Mucosa of stomach (tissue), 1 donor: ENCODE results near the gene PDIA2.
"Not testable (repeated sequence)": the region's sequence is repeated elsewhere in the genome, so short reads cannot be mapped to it uniquely, and the experiment has no call there.

Experiments used
- H3K27me3 ChIP-seq: one replicate; pipeline ENCODE4 v1.7.0; 2013; ENCODE audit warnings: mild to moderate bottlenecking, low read length; ENCODE audit not compliant: control insufficient read depth, insufficient read depth
- H3K36me3 ChIP-seq: one replicate; pipeline ENCODE4 v1.7.0; 2013; ENCODE audit warnings: low read length; ENCODE audit not compliant: control insufficient read depth, insufficient read depth
- H3K4me1 ChIP-seq: one replicate; pipeline ENCODE4 v1.7.0; 2013; ENCODE audit warnings: mild to moderate bottlenecking, low read length; ENCODE audit not compliant: control insufficient read depth, insufficient read depth
- H3K4me3 ChIP-seq: one replicate; pipeline ENCODE4 v1.7.0; 2013; ENCODE audit warnings: low read length
- H3K9ac ChIP-seq: one replicate; pipeline ENCODE4 v1.7.0; 2013; ENCODE audit warnings: mild to moderate bottlenecking, low read length, moderate library complexity
- H3K9me3 ChIP-seq: one replicate; pipeline ENCODE4 v1.7.0; 2013; ENCODE audit warnings: mild to moderate bottlenecking, low read length, moderate library complexity; ENCODE audit not compliant: control insufficient read depth
- donor health status: Pancreatic carcinoma.

PDIA2 gene

GRCh38 chr16:316741-317464 is 33.9 kb downstream of the PDIA2 start:
- Histone ChIP-seq H3K4me3 (no peak overlapping the region), H3K9ac (no peak overlapping the region), H3K4me1 (no peaks in the 10 kb centered on the region), H3K27me3 (no peaks in the 10 kb centered on the region), H3K9me3 (no peaks in the 10 kb centered on the region), H3K36me3 (peaks cover 15% of the 10 kb centered on the region)

DNA sequence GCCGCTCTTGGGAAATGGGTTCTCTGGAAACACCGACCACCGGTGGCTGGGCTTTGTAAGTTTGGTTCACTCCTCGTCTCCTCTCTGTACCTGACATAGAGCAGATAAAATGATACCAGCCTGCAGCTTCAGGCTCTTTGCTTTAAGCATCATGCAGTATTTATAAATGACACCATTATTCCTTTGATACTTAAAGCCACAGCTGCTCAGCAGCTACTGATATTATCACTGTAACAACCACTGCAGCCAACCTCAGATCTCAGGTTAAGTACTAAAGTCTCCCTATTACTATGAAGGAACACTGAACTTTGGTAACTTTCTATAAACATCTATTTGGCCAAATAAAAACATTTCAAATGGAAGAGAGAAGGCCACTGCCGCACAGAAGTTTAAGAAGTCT is 34.6 kb downstream of the PDIA2 start:
- Histone ChIP-seq H3K9me3 (no peaks in the 10 kb centered on the region), H3K27me3 (no peaks in the 10 kb centered on the region), H3K4me3 (no peak overlapping the region), H3K36me3 (peaks cover 15% of the 10 kb centered on the region), H3K9ac (no peak overlapping the region), H3K4me1 (no peaks in the 10 kb centered on the region)

- H3K36me3 ChIP-seq, result peaks cover 7% of the 10 kb centered on the region
- no peaks in the 10 kb centered on the region for H3K9me3 ChIP-seq
- H3K4me1 ChIP-seq, result no peaks in the 10 kb centered on the region
- H3K27me3 ChIP-seq, result no peaks in the 10 kb centered on the region
- H3K4me3 ChIP-seq, result no peak overlapping the region
- H3K9ac ChIP-seq, result no peak overlapping the region
These were observed 35.7 kb downstream of the PDIA2 start for GRCh38 chr16:318628-319027.

- H3K27me3 ChIP-seq, result no peaks in the 10 kb centered on the region
- peaks cover 15% of the 10 kb centered on the region for H3K4me1 ChIP-seq
- no peaks in the 10 kb centered on the region for H3K36me3 ChIP-seq
- no peaks in the 10 kb centered on the region for H3K9me3 ChIP-seq
- H3K9ac ChIP-seq, result no peak overlapping the region
- no peak overlapping the region for H3K4me3 ChIP-seq
These were observed 37.2 kb downstream of the PDIA2 start for GRCh38 chr16:320206-320605.

- no peaks in the 10 kb centered on the region for H3K36me3 ChIP-seq
- H3K4me1 ChIP-seq, result peaks cover 27% of the 10 kb centered on the region
- H3K27me3 ChIP-seq, result no peaks in the 10 kb centered on the region
- H3K9me3 ChIP-seq, result no peaks in the 10 kb centered on the region
- no peak overlapping the region for H3K4me3 ChIP-seq
- H3K9ac ChIP-seq, result no peak overlapping the region
These were observed 38.6 kb downstream of the PDIA2 start for GRCh38 chr16:321532-321931.

GRCh38 chr16:322476-323143 is 39.6 kb downstream of the PDIA2 start:
- H3K4me3 ChIP-seq, result no peak overlapping the region

DNA sequence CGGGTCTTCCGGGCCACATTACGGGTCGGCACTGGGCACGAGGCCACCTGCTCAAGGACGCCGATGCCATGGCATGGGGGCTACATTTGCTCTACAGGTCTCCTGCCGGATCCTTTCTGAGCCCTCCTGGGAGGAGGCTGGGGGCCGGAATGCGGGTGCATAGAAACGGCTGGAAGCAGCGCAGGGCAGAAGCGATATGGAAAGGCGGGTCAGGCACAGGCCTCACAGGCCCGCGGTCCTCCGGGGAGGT is 41.2 kb downstream of the PDIA2 start:
- H3K4me3 ChIP-seq, result no peak overlapping the region
- no peak overlapping the region for H3K9ac ChIP-seq
- peaks cover 41% of the 10 kb centered on the region for H3K4me1 ChIP-seq
- H3K36me3 ChIP-seq, result no peaks in the 10 kb centered on the region
- H3K9me3 ChIP-seq, result no peaks in the 10 kb centered on the region
- no peaks in the 10 kb centered on the region for H3K27me3 ChIP-seq

More at GRCh38 chr16:322476-323143, 39.6 kb downstream of the PDIA2 start:
- Histone ChIP-seq H3K9ac (no peak overlapping the region), H3K27me3 (no peaks in the 10 kb centered on the region), H3K9me3 (no peaks in the 10 kb centered on the region), H3K4me1 (peaks cover 35% of the 10 kb centered on the region), H3K36me3 (no peaks in the 10 kb centered on the region)

DNA sequence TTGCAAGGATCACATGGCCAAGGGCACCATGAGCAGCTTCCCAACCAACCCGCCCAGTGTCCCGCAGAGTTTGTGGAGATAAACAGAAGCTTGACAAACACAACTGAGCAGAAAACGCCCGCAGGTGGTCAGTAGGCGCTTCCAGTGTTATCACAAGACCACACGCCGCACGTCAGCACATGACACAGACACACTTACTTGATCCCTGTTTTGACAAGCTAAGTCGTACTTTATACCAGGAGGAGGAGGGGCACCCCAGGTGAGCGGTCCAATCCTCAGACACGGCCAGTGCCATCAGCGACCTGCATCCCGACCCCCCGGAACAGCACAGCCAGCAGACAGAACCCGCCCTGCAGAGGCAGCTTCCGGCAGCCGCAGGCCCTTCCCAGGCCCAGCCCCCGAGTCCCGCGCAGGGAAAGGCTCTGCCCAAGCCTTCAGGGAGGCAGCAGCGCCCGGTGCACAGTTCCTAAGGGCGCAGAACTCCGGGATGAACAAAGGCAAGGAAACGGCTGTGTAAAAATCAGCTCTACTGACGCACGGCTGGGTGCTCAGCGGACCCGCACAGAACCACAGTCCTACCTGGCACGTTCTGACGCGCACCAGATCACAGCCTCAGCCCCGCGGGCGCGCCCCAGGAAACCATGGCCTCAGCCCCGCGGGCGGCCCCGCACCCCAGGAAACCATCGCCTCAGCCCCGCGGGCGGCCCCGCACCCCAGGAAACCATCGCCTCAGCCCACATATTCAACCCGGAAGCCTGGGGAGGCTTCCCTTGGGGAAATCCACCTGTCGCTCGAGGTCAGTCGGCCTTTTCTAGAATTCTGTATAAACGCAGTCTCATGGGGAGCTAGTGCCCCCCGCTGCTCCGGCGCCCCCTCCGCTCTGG is 41.7 kb downstream of the PDIA2 start:
- peak overlapping the region; percentile 48 for H3K9ac ChIP-seq
- H3K36me3 ChIP-seq, result no peaks in the 10 kb centered on the region
- H3K4me3 ChIP-seq, result no peak overlapping the region
- H3K9me3 ChIP-seq, result no peaks in the 10 kb centered on the region
- peaks cover 41% of the 10 kb centered on the region for H3K4me1 ChIP-seq
- no peaks in the 10 kb centered on the region for H3K27me3 ChIP-seq

- Histone ChIP-seq H3K36me3 (no peaks in the 10 kb centered on the region), H3K9me3 (no peaks in the 10 kb centered on the region), H3K9ac (peak overlapping the region; percentile 48), H3K27me3 (no peaks in the 10 kb centered on the region), H3K4me3 (no peak overlapping the region), H3K4me1 (peaks cover 41% of the 10 kb centered on the region)
These were observed 42.6 kb downstream of the PDIA2 start for GRCh38 chr16:325375-326145.

DNA sequence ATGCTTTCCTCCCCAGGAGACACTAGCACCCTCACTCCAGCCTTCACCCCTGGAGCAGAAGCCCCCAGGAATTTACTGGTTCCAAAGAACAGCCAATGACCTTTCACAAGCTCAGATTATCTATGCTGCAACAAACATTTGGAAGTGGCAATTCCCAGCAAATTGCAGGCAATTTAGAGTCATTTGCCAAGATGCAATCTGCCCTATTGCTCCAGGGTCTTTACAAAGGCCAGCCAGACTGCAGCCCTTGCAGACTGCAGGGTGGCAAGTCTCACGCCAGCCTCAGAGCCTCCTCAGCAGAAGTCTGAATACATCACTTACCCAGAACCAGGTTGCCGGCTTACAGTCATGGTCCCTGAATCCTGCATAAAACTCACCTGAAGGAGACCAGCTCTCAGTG is 47.8 kb downstream of the PDIA2 start:
- Histone ChIP-seq H3K36me3 (no peaks in the 10 kb centered on the region), H3K9ac (no peak overlapping the region), H3K4me3 (no peak overlapping the region), H3K9me3 (no peaks in the 10 kb centered on the region), H3K27me3 (no peaks in the 10 kb centered on the region), H3K4me1 (peaks cover 29% of the 10 kb centered on the region)

- not testable (repeated sequence) for H3K4me3 ChIP-seq, H3K9me3 ChIP-seq, H3K27me3 ChIP-seq, H3K9ac ChIP-seq, H3K36me3 ChIP-seq
- H3K4me1 ChIP-seq, result peaks cover 25% of the 10 kb centered on the region
These were observed 48.3 kb downstream of the PDIA2 start for GRCh38 chr16:331181-331814.
